IMR-90 (cell line): ENCODE measurements around the gene CACNA1G. TPM values are rescaled to one million over a fixed set of nuclear protein-coding genes. Genes with fewer than 3 reads are reported as not detected.

ENCODE experiments used
- ATAC-seq: fragments of 200-7000 bp; cut with Tn5 transposase; 2 replicates; pipeline ENCODE4 v1.9.1; 2020; ENCODE audit warnings: low read depth, mild to moderate bottlenecking, moderate library complexity
- BruUV-seq: library from RNA; stranded (reverse); fragments of 400-500 nt; replicated peaks from 2 replicates; lab custom pipeline; 2021; lab: Mats Ljungman, UMichigan
- CTCF ChIA-PET: fragments of 300-600 bp; formaldehyde crosslinking; extraction: SDS; loops from one replicate; lab custom pipeline; 2021; ENCODE audit warnings: antibody characterized with exemption; lab: Yijun Ruan, JAX
- POLR2A ChIA-PET: fragments of 300-600 bp; sonication (Branson Sonifier 250); formaldehyde crosslinking; loops from one replicate; lab custom pipeline; 2022; ENCODE audit warnings: antibody characterized with exemption; ENCODE audit not compliant: unreplicated experiment; lab: Charles Lee
- DNase-seq: peaks from one replicate; pipeline ENCODE4 v3.0.0; 2013
- H2AFZ ChIP-seq: replicated peaks from 2 replicates; pipeline ENCODE3; 2013; ENCODE audit warnings: low read length, mild to moderate bottlenecking; ENCODE audit not compliant: poor library complexity
- H2AK5ac ChIP-seq: 2 replicates; pipeline ENCODE4 v1.6.1; 2013; ENCODE audit warnings: low read depth, low read length, inconsistent platforms
- H2AK9ac ChIP-seq: replicated peaks from 2 replicates; pipeline ENCODE3; 2013; ENCODE audit warnings: mild to moderate bottlenecking, low read depth, low read length, moderate library complexity; ENCODE audit not compliant: poor library complexity
- H2BK120ac ChIP-seq: 2 replicates; pipeline ENCODE4 v1.6.1; 2013; ENCODE audit warnings: low read depth, low read length, inconsistent platforms
- H2BK15ac ChIP-seq: 3 replicates; pipeline ENCODE4 v1.6.1; 2013; ENCODE audit warnings: low read depth, low read length, inconsistent platforms
- H2BK20ac ChIP-seq: 2 replicates; pipeline ENCODE4 v1.6.1; 2013; ENCODE audit warnings: low read depth, mild to moderate bottlenecking, inconsistent platforms, low read length, moderate library complexity
- H2BK5ac ChIP-seq: 2 replicates; pipeline ENCODE4 v1.6.1; 2013; ENCODE audit warnings: mild to moderate bottlenecking, low read depth, low read length, inconsistent platforms; ENCODE audit not compliant: poor library complexity, severe bottlenecking
- H3K14ac ChIP-seq: replicated peaks from 2 replicates; pipeline ENCODE4 v1.6.1; 2013; ENCODE audit warnings: low read depth, low read length, inconsistent platforms
- H3K18ac ChIP-seq: 2 replicates; pipeline ENCODE4 v1.6.1; 2013; ENCODE audit warnings: low read depth, low read length, control low read depth
- H3K23ac ChIP-seq: 2 replicates; pipeline ENCODE4 v1.6.1; 2013; ENCODE audit warnings: low read depth, low read length, inconsistent platforms
- H3K27ac ChIP-seq: 2 replicates; pipeline ENCODE4 v1.5.1; 2013; ENCODE audit warnings: mild to moderate bottlenecking, control low read depth, low read length; ENCODE audit not compliant: insufficient read depth
- H3K27me3 ChIP-seq: 2 replicates; pipeline ENCODE4 v1.6.1; 2013; ENCODE audit warnings: low read length; ENCODE audit not compliant: control insufficient read depth, insufficient read depth
- H3K36me3 ChIP-seq: 2 replicates; pipeline ENCODE4 v1.6.1; 2013; ENCODE audit warnings: low read length, mixed read lengths; ENCODE audit not compliant: control insufficient read depth, insufficient read depth
- H3K4ac ChIP-seq: 2 replicates; pipeline ENCODE4 v1.6.1; 2013; ENCODE audit warnings: low read depth, low read length, inconsistent platforms
- H3K4me1 ChIP-seq: 2 replicates; pipeline ENCODE4 v1.6.1; 2013; ENCODE audit warnings: low read length, mixed read lengths; ENCODE audit not compliant: control insufficient read depth, insufficient read depth
- H3K4me2 ChIP-seq: 2 replicates; pipeline ENCODE4 v1.6.1; 2013; ENCODE audit warnings: low read depth, mild to moderate bottlenecking, control low read depth, low read length, moderate library complexity
- H3K4me3 ChIP-seq: 2 replicates; pipeline ENCODE4 v1.5.1; 2013; ENCODE audit warnings: low read depth, mild to moderate bottlenecking, control low read depth, low read length, moderate library complexity; ENCODE audit not compliant: insufficient read depth
- H3K56ac ChIP-seq: 2 replicates; pipeline ENCODE4 v1.6.1; 2013; ENCODE audit warnings: low read length, inconsistent platforms; ENCODE audit not compliant: insufficient read depth; ENCODE audit errors: extremely low read depth
- H3K79me1 ChIP-seq, 2 experiments: 2 replicates each; pipeline ENCODE4 v1.6.1; 2013; ENCODE audit warnings: low read length in 2 of 2, inconsistent platforms in 1 of 2, low read depth in 1 of 2
- H3K9ac ChIP-seq: 2 replicates; pipeline ENCODE4 v1.6.1; 2013; ENCODE audit warnings: low read depth, low read length, control low read depth
- H3K9me1 ChIP-seq: 2 replicates; pipeline ENCODE4 v1.6.1; 2013; ENCODE audit warnings: low read length, inconsistent platforms; ENCODE audit not compliant: insufficient read depth
- H3K9me3 ChIP-seq: 2 replicates; pipeline ENCODE4 v1.6.1; 2013; ENCODE audit warnings: low read length; ENCODE audit not compliant: control insufficient read depth, insufficient read depth
- H4K20me1 ChIP-seq: 2 replicates; pipeline ENCODE4 v1.6.1; 2013; ENCODE audit warnings: low read length, inconsistent platforms; ENCODE audit not compliant: insufficient read depth
- H4K5ac ChIP-seq: 2 replicates; pipeline ENCODE4 v1.6.1; 2013; ENCODE audit warnings: mild to moderate bottlenecking, low read depth, low read length, control low read depth
- H4K8ac ChIP-seq, 2 experiments: 2 replicates each; pipeline ENCODE4 v1.6.1; 2013; ENCODE audit warnings: low read depth in 2 of 2, low read length in 2 of 2, control low read depth in 1 of 2, inconsistent platforms in 1 of 2
- H4K91ac ChIP-seq: 2 replicates; pipeline ENCODE4 v1.6.1; 2013; ENCODE audit warnings: low read depth, low read length, inconsistent platforms; ENCODE audit not compliant: insufficient read depth
- BHLHE40 ChIP-seq: fragments of 150-350 bp; IDR thresholded peaks from 2 replicates; pipeline ENCODE4 v1.6.1; 2016; ENCODE audit warnings: mild to moderate bottlenecking, low read depth, low read length
- CEBPB ChIP-seq: IDR thresholded peaks from 2 replicates; pipeline ENCODE4 v1.6.1; 2012; ENCODE audit warnings: low read depth, low read length, improper control_type of control experiment
- CHD1 ChIP-seq: IDR thresholded peaks from 2 replicates; pipeline ENCODE4 v1.6.1; 2012; ENCODE audit warnings: low read depth, low read length, improper control_type of control experiment
- FOS ChIP-seq: fragments of 150-350 bp; IDR thresholded peaks from 2 replicates; pipeline ENCODE4 v1.6.1; 2016; ENCODE audit warnings: low read depth, low read length
- MAFK ChIP-seq: IDR thresholded peaks from 2 replicates; pipeline ENCODE4 v1.6.1; 2012; ENCODE audit warnings: low read depth, low read length, improper control_type of control experiment
- MAZ ChIP-seq: IDR thresholded peaks from 2 replicates; pipeline ENCODE4 v1.6.1; 2012; ENCODE audit warnings: low read depth, mild to moderate bottlenecking, low read length, improper control_type of control experiment, moderate library complexity, borderline replicate concordance
- MXI1 ChIP-seq: IDR thresholded peaks from 2 replicates; pipeline ENCODE4 v1.6.1; 2012; ENCODE audit warnings: low read depth, mild to moderate bottlenecking, low read length, moderate library complexity, borderline replicate concordance
- NFE2L2 ChIP-seq: fragments of 150-350 bp; IDR thresholded peaks from 2 replicates; pipeline ENCODE4 v1.6.1; 2016; ENCODE audit warnings: low read depth, mild to moderate bottlenecking, low read length
- POLR2A ChIP-seq: IDR thresholded peaks from 2 replicates; pipeline ENCODE4 v1.6.1; 2012; ENCODE audit warnings: mild to moderate bottlenecking, low read depth, low read length
- RAD21 ChIP-seq: IDR thresholded peaks from 2 replicates; pipeline ENCODE4 v1.6.1; 2012; ENCODE audit warnings: low read length, improper control_type of control experiment
- RCOR1 ChIP-seq: IDR thresholded peaks from 2 replicates; pipeline ENCODE4 v1.6.1; 2012; ENCODE audit warnings: mild to moderate bottlenecking, low read length, improper control_type of control experiment; ENCODE audit not compliant: insufficient replicate concordance
- RFX5 ChIP-seq: IDR thresholded peaks from 2 replicates; pipeline ENCODE4 v1.8.0; 2012; ENCODE audit warnings: low read depth, mild to moderate bottlenecking, low read length, moderate library complexity
- SMC3 ChIP-seq: fragments of 150-350 bp; IDR thresholded peaks from 2 replicates; pipeline ENCODE4 v1.6.1; 2016; ENCODE audit warnings: low read depth, mild to moderate bottlenecking, antibody characterized with exemption, low read length, moderate library complexity
- WGBS, 2 experiments: methylation state at CpG; one replicate each; pipeline versions ENCODE4 v1.1.5 to v1.1.7; 2013; ENCODE audit warnings: missing lambda C conversion rate in 2 of 2; ENCODE audit not compliant: insufficient read length in 1 of 2; ENCODE audit errors: extremely low coverage in 2 of 2; 5-methylcytosine and 5-hydroxymethylcytosine counted together
- dilution Hi-C: fragments of 300-500 bp; cut with HindIII; formaldehyde crosslinking; loops from one replicate; pipeline ENCODE4 v1.14.3; 2018; ENCODE audit warnings: low sequenced_read_pairs; ENCODE audit not compliant: unreplicated experiment
- in situ Hi-C: fragments of 300-500 bp; cut with MboI; formaldehyde crosslinking; loops from 3 replicates; pipeline ENCODE4 v1.14.3; 2019; ENCODE audit warnings: low sequenced_read_pairs, inconsistent platforms, mixed read lengths
- intact Hi-C: fragments of 100-400 bp; cut with micrococcal nuclease; formaldehyde crosslinking; loops from 2 replicates; pipeline ENCODE4 v1.10.0; 2022
- polyA plus RNA-seq, 3 experiments: library from polyadenylated mRNA; depleted of rRNA; stranded (reverse); fragments of >200 nt; gene quantifications; 2 replicates each; pipeline ENCODE4 v1.2.3, GENCODE V29; 2012; ENCODE audit warnings: low replicate concordance in 1 of 3
- total RNA-seq: library from RNA; depleted of rRNA; stranded (reverse); fragments of >200 nt; gene quantifications from 2 replicates; pipeline ENCODE4 v1.2.3, GENCODE V29; 2012
- TF ChIP-seq, protein P1 (sequence below): fragments of 150-350 bp; IDR thresholded peaks from 2 replicates; pipeline ENCODE4 v1.6.1; 2016; ENCODE audit warnings: low read depth, mild to moderate bottlenecking, low read length, moderate library complexity, borderline replicate concordance
- TF ChIP-seq, protein P2 (sequence below): conservative IDR thresholded peaks from 2 replicates; pipeline ENCODE4 v1.5.1; 2012; ENCODE audit warnings: mild to moderate bottlenecking, low read depth, low read length, improper control_type of control experiment
- TF ChIP-seq, protein P3 (sequence below): fragments of 150-350 bp; IDR thresholded peaks from 2 replicates; pipeline ENCODE4 v1.6.1; 2017; ENCODE audit warnings: mild to moderate bottlenecking, antibody characterized with exemption, low read length, low read depth

Gene CACNA1G
- total and polyA plus RNA-seq, 2 of the 4 experiments (the other 2 are of a cell fraction) = under 0.01 to 0.03 TPM

DNA sequence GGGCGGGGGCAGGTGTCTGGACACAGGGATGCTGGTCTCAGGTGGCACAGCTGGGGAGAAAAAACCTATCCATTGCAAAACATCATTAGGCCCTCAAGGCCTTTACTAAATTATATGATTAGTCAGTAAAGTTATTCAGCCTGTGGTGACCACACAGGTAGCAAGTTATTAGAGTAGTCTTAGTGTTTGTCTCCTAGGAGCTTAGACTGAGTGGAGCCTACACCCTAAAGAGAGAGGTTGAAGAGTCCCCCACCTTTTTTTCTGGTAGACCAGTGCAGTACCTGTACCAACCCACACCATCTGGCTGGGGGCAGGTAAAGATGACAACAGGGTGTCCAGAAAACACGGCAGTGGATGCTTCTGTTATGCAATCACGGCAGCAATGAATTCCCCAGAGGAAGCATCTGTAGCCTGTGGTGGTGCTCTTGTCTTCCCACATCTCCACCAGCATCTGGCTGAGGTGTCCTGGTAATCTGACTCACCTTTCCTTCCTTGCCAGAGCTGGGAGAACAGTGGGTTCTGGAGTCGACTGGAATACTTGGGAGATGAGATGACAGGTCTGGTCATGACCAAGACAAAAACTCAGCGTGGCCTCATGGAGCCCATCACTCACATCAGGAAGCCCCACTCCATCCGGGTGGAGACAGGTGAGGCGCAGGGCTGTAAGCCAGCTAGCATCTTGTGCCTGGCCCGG, 41.2 kb upstream of the CACNA1G start:
- ATAC-seq (no peak), DNase-seq (no peak)
- Histone ChIP-seq H4K20me1 (no peaks in the 10 kb centered on the region), H4K8ac (no peak overlapping the region), H3K79me1 (no peaks in the 10 kb centered on the region), H2BK15ac (no peak overlapping the region), H2AFZ (no peak overlapping the region), H3K4me1 (peaks cover 2% of the 10 kb centered on the region), H3K9me1 (no peaks in the 10 kb centered on the region), H3K18ac (no peak overlapping the region), H3K9me3 (no peaks in the 10 kb centered on the region), H3K4me3 (no peak overlapping the region), H3K23ac (no peak overlapping the region), H3K4ac (no peak overlapping the region), H2AK5ac (no peak overlapping the region), H3K56ac (no peak overlapping the region), H3K27ac (no peak overlapping the region), H2BK20ac (no peak overlapping the region), H3K36me3 (no peaks in the 10 kb centered on the region), H3K14ac (no peak overlapping the region), H3K27me3 (peaks cover 18% of the 10 kb centered on the region), H3K4me2 (no peak overlapping the region), H2BK5ac (no peak overlapping the region), H3K9ac (no peak overlapping the region), H4K91ac (no peak overlapping the region), H2BK120ac (no peak overlapping the region), H4K5ac (no peak overlapping the region), H2AK9ac (no peak overlapping the region)
- CTCF ChIA-PET = no interaction called here
- BruUV-seq = no TSS peak
- intact Hi-C loops = no loop called here
- TF ChIP-seq NFE2L2 = no peak
- TF ChIP-seq, protein P1, sequence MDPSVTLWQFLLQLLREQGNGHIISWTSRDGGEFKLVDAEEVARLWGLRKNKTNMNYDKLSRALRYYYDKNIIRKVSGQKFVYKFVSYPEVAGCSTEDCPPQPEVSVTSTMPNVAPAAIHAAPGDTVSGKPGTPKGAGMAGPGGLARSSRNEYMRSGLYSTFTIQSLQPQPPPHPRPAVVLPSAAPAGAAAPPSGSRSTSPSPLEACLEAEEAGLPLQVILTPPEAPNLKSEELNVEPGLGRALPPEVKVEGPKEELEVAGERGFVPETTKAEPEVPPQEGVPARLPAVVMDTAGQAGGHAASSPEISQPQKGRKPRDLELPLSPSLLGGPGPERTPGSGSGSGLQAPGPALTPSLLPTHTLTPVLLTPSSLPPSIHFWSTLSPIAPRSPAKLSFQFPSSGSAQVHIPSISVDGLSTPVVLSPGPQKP = no peak
- no peak for TF ChIP-seq MXI1
- TF ChIP-seq CEBPB = no peak
- TF ChIP-seq RFX5 = no peak
- TF ChIP-seq, protein P2, sequence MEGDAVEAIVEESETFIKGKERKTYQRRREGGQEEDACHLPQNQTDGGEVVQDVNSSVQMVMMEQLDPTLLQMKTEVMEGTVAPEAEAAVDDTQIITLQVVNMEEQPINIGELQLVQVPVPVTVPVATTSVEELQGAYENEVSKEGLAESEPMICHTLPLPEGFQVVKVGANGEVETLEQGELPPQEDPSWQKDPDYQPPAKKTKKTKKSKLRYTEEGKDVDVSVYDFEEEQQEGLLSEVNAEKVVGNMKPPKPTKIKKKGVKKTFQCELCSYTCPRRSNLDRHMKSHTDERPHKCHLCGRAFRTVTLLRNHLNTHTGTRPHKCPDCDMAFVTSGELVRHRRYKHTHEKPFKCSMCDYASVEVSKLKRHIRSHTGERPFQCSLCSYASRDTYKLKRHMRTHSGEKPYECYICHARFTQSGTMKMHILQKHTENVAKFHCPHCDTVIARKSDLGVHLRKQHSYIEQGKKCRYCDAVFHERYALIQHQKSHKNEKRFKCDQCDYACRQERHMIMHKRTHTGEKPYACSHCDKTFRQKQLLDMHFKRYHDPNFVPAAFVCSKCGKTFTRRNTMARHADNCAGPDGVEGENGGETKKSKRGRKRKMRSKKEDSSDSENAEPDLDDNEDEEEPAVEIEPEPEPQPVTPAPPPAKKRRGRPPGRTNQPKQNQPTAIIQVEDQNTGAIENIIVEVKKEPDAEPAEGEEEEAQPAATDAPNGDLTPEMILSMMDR = no peak
- TF ChIP-seq SMC3 = no peak
- TF ChIP-seq, protein P3, sequence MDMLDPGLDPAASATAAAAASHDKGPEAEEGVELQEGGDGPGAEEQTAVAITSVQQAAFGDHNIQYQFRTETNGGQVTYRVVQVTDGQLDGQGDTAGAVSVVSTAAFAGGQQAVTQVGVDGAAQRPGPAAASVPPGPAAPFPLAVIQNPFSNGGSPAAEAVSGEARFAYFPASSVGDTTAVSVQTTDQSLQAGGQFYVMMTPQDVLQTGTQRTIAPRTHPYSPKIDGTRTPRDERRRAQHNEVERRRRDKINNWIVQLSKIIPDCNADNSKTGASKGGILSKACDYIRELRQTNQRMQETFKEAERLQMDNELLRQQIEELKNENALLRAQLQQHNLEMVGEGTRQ = no peak
- TF ChIP-seq MAFK = no peak
- TF ChIP-seq BHLHE40 = no peak
- TF ChIP-seq RCOR1 = no peak
- no peak for TF ChIP-seq POLR2A
- no peak for TF ChIP-seq RAD21
- TF ChIP-seq FOS = no peak
- TF ChIP-seq MAZ = no peak
- TF ChIP-seq CHD1 = no peak
- POLR2A ChIA-PET = no interaction called here
- no CpG with 5 or more reads among the region's 8 CpGs for WGBS, 2 experiments
- in situ Hi-C loops = no loop called here
- dilution Hi-C loops = no loop called here
